Liver (tissue), 9 donors: ENCODE results near the gene ITGA11. TPM values are rescaled to one million over a fixed set of nuclear protein-coding genes. Genes with fewer than 3 reads are reported as not detected.

Experiments
- DNase-seq: peaks from one replicate; pipeline ENCODE4 v3.0.0-alpha.2; 2017; ENCODE audit warnings: low spot score
- H3K27ac ChIP-seq, 2 donors: one replicate each; pipeline ENCODE4 v1.7.0; 2013; ENCODE audit warnings: inconsistent platforms in 2 of 2, low read length in 2 of 2, control low read depth in 1 of 2, low read depth in 1 of 2, mild to moderate bottlenecking in 1 of 2
- H3K27me3 ChIP-seq, 4 donors: one replicate each; pipeline versions ENCODE4 v1.6.1 to v1.7.0; 2013; ENCODE audit warnings: low read length in 3 of 4, inconsistent platforms in 1 of 4, mild to moderate bottlenecking in 1 of 4, moderate library complexity in 1 of 4; ENCODE audit not compliant: control insufficient read depth in 4 of 4, insufficient read depth in 4 of 4
- H3K36me3 ChIP-seq, 4 donors: one replicate each; pipeline versions ENCODE4 v1.6.1 to v1.7.0; 2013; ENCODE audit warnings: low read length in 3 of 4, mild to moderate bottlenecking in 3 of 4, low read depth in 1 of 4, moderate library complexity in 1 of 4; ENCODE audit not compliant: control insufficient read depth in 4 of 4, insufficient read depth in 3 of 4
- H3K4me1 ChIP-seq, 4 donors: one replicate each; pipeline versions ENCODE4 v1.6.1 to v1.7.0; 2013; ENCODE audit warnings: low read length in 3 of 4, mild to moderate bottlenecking in 3 of 4, moderate library complexity in 1 of 4; ENCODE audit not compliant: control insufficient read depth in 4 of 4, insufficient read depth in 4 of 4
- H3K4me3 ChIP-seq, 3 donors: one replicate each; pipeline versions ENCODE4 v1.6.1 to v1.7.0; 2013; ENCODE audit warnings: low read length in 3 of 3, control low read depth in 1 of 3, low read depth in 1 of 3, mild to moderate bottlenecking in 1 of 3
- H3K9ac ChIP-seq, 2 donors: one replicate each; pipeline ENCODE4 v1.7.0; 2013; ENCODE audit warnings: low read length in 2 of 2, mild to moderate bottlenecking in 2 of 2, moderate library complexity in 2 of 2, control low read depth in 1 of 2, low read depth in 1 of 2
- H3K9me3 ChIP-seq, 4 donors: one replicate each; pipeline versions ENCODE4 v1.6.1 to v1.7.0; 2013; ENCODE audit warnings: low read length in 3 of 4; ENCODE audit not compliant: control insufficient read depth in 4 of 4
- CTCF ChIP-seq: fragments of 150-350 bp; IDR thresholded peaks from 2 replicates; pipeline ENCODE4 v1.5.1; 2017; ENCODE audit warnings: improper control_type of control experiment, low read depth, low read length; ENCODE audit not compliant: missing input control
- EGR1 ChIP-seq, 2 donors: IDR thresholded peaks; 2 replicates each; pipeline ENCODE4 v1.6.1; 2016 to 2018; ENCODE audit warnings: antibody characterized with exemption in 2 of 2, low read depth in 2 of 2
- FOXA1 ChIP-seq: IDR thresholded peaks from 2 replicates; pipeline ENCODE4 v1.6.1; 2016; ENCODE audit warnings: antibody characterized with exemption
- FOXA2 ChIP-seq: IDR thresholded peaks from 2 replicates; pipeline ENCODE4 v1.6.1; 2016; ENCODE audit warnings: antibody characterized with exemption
- GABPA ChIP-seq, 2 donors: IDR thresholded peaks in 1 of 2; conservative IDR thresholded peaks in 1 of 2; 2 replicates each; pipeline ENCODE4 v1.6.1; 2016; ENCODE audit warnings: antibody characterized with exemption in 2 of 2, mild to moderate bottlenecking in 1 of 2, moderate library complexity in 1 of 2
- HNF4A ChIP-seq, 2 donors: conservative IDR thresholded peaks; 2 replicates each; pipeline ENCODE4 v1.6.1; 2016; ENCODE audit warnings: antibody characterized with exemption in 2 of 2, mild to moderate bottlenecking in 2 of 2
- HNF4G ChIP-seq: IDR thresholded peaks from 2 replicates; pipeline ENCODE4 v1.6.1; 2016; ENCODE audit warnings: antibody characterized with exemption
- JUND ChIP-seq, 2 donors: IDR thresholded peaks; 2 replicates each; pipeline ENCODE4 v1.6.1; 2016; ENCODE audit warnings: antibody characterized with exemption in 2 of 2
- MAX ChIP-seq: IDR thresholded peaks from 2 replicates; pipeline ENCODE4 v1.6.1; 2016; ENCODE audit warnings: antibody characterized with exemption
- NR2F2 ChIP-seq: IDR thresholded peaks from 2 replicates; pipeline ENCODE4 v1.6.1; 2016; ENCODE audit warnings: antibody characterized with exemption
- RAD21 ChIP-seq, 2 donors: IDR thresholded peaks; 2 replicates each; pipeline ENCODE4 v1.6.1; 2016; ENCODE audit warnings: antibody characterized with exemption in 2 of 2, mild to moderate bottlenecking in 2 of 2
- RXRA ChIP-seq, 2 donors: IDR thresholded peaks; 2 replicates each; pipeline ENCODE4 v1.6.1; 2017 to 2018; ENCODE audit warnings: antibody characterized with exemption in 2 of 2, mild to moderate bottlenecking in 1 of 2
- SP1 ChIP-seq: IDR thresholded peaks from 2 replicates; pipeline ENCODE4 v1.6.1; 2018; ENCODE audit warnings: antibody characterized with exemption, mild to moderate bottlenecking
- TAF1 ChIP-seq: conservative IDR thresholded peaks from 2 replicates; pipeline ENCODE4 v1.6.1; 2016; ENCODE audit warnings: antibody characterized with exemption, mild to moderate bottlenecking
- YY1 ChIP-seq: IDR thresholded peaks from 2 replicates; pipeline ENCODE4 v1.6.1; 2016; ENCODE audit warnings: antibody characterized with exemption, mild to moderate bottlenecking
- WGBS: extraction: QIAGEN DNeasy Blood & Tissue Kit; methylation state at CpG from one replicate; pipeline ENCODE4 v1.1.7; 2013; 5-methylcytosine and 5-hydroxymethylcytosine counted together
- polyA plus RNA-seq, 2 donors: library from polyadenylated mRNA; stranded (reverse) in 1 of 2; unstranded in 1 of 2; fragments of 200-250 nt in 1 of 2; fragments of >200 nt in 1 of 2; fragmentation: Nextera tagmentation in 1 of 2; extraction: Ambion mirVana in 1 of 2; gene quantifications; one replicate each; pipeline versions ENCODE4 v1.2.1 to v1.2.3, GENCODE V29; 2013 to 2015
- total RNA-seq, 2 donors: library from RNA; depleted of rRNA; stranded (reverse); fragments of >200 nt; gene quantifications; one replicate each; pipeline ENCODE4 v1.2.3, GENCODE V29; 2014
- TF ChIP-seq, protein P1 (sequence below): IDR thresholded peaks from 2 replicates; pipeline ENCODE4 v1.6.1; 2016; ENCODE audit warnings: antibody characterized with exemption
- TF ChIP-seq, protein P2 (sequence below): IDR thresholded peaks from 2 replicates; pipeline ENCODE4 v1.6.1; 2016; ENCODE audit warnings: antibody characterized with exemption
- donor health status: healthy.
- donor health status: healthy.
- donor health status: healthy.
- donor health status: healthy.
- donor health status: healthy.

The ITGA11 gene
- total and polyA plus RNA-seq, 4 donors: 0.32 to 1.0 (median 0.67) TPM

DNA sequence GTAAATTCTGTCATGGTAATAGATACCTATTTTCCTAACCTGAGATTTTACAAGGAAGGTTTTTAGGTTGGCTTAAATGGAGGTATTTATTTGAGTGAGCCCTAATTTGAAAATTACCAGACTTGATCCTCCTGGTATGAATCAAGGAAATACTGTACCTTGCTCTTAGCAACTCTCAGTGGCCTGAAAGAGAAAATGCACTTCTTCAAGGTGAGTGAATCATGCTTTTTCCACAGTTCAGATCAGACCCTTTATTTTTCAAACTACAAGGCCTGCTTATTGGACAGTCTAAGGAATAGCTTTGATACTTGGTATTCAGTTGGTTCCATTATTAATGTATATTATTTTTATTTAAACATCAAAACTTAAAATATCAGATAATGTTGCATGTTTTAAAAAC, 139.0 kb downstream of the ITGA11 start:
- no peak for TF ChIP-seq FOXA1
- TF ChIP-seq EGR1 (IDR thresholded peaks at IDR 0.05; ENCODE audit: low read depth in 2 of 2): no peak
- TF ChIP-seq HNF4G: no peak
- TF ChIP-seq FOXA2: no peak
- no peak for TF ChIP-seq GABPA (IDR thresholded peaks at IDR 0.05 in 1 of 2, conservative IDR thresholded peaks at IDR 0.05 in 1 of 2)
- H3K9ac ChIP-seq: no peak overlapping the region
- peaks cover 0 to 18% (median 15%) of the 10 kb centered on the region in 4 donors for H3K36me3 ChIP-seq
- no peak for DNase-seq
- peaks cover 0 to 5% (median under 1%) of the 10 kb centered on the region in 4 donors for H3K4me1 ChIP-seq
- H3K27me3 ChIP-seq: no peaks in the 10 kb centered on the region
- no peaks in the 10 kb centered on the region for H3K9me3 ChIP-seq
- no peak overlapping the region for H3K27ac ChIP-seq
- H3K4me3 ChIP-seq: no peak overlapping the region

DNA sequence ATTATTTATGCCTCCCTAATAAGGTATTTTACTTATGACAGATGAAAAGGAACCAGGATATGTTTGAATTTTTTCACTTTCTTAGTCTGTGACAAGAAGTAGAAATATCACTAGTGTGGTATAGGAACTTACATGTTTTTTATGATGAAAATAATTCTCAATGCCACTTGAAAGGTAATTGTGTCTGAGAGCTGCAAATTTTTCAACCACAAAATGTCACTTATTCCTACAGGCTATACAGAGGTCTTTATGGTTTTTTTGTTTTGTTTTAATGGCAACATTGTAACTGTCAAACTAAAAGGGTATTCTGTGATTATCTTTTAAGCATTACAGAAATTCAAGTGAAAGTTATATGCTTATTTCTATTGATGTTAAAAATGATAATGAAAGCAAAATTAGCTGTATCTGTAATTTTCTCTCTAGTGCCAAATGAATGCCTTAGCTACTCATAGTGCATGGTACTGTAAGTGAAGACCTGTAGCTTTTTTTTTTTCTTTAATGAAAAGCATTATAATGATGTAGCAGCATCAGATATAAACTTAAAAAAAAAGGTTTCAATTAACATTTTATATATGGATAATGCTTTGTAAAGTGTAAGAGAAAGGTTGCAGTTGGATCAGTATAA, 139.7 kb downstream of the ITGA11 start:
- H3K27ac ChIP-seq: no peak overlapping the region
- peaks cover 0 to 18% (median 15%) of the 10 kb centered on the region in 4 donors for H3K36me3 ChIP-seq
- TF ChIP-seq SP1 (no peak), RAD21 (IDR thresholded peaks at IDR 0.05) (no peak), HNF4A (conservative IDR thresholded peaks at IDR 0.05) (no peak), YY1 (no peak), GABPA (IDR thresholded peaks at IDR 0.05 in 1 of 2, conservative IDR thresholded peaks at IDR 0.05 in 1 of 2) (no peak)
- no peak for DNase-seq
- no peak overlapping the region for H3K4me3 ChIP-seq
- H3K4me1 ChIP-seq: peaks cover 0 to 5% (median under 1%) of the 10 kb centered on the region in 4 donors
- H3K27me3 ChIP-seq: no peaks in the 10 kb centered on the region
- H3K9me3 ChIP-seq: no peaks in the 10 kb centered on the region
- H3K9ac ChIP-seq: no peak overlapping the region

DNA sequence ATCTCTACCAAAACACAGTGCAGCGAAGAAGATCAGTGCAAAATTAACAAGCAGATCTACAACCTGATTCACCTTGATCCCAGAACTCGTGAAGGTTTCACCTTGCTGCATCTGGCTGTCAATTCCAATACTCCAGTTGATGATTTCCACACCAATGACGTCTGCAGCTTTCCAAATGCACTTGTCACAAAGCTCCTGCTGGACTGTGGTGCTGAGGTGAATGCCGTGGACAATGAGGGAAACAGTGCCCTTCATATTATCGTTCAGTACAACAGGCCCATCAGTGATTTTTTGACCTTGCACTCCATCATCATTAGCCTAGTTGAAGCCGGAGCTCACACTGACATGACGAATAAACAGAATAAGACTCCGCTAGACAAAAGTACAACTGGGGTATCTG, 141.2 kb downstream of the ITGA11 start:
- H3K27me3 ChIP-seq: no peaks in the 10 kb centered on the region
- 94% methylated on average over 8 of the region's 8 CpGs for whole genome bisulfite sequencing
- peaks cover 0 to 18% (median 15%) of the 10 kb centered on the region in 4 donors for H3K36me3 ChIP-seq
- no peak overlapping the region for H3K4me3 ChIP-seq
- H3K27ac ChIP-seq: no peak overlapping the region
- TF ChIP-seq SP1 (no peak), FOXA1 (no peak), HNF4A (conservative IDR thresholded peaks at IDR 0.05) (no peak), NR2F2 (no peak), RAD21 (IDR thresholded peaks at IDR 0.05) (no peak), HNF4G (no peak)
- TF ChIP-seq, protein P1, sequence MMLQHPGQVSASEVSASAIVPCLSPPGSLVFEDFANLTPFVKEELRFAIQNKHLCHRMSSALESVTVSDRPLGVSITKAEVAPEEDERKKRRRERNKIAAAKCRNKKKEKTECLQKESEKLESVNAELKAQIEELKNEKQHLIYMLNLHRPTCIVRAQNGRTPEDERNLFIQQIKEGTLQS: no peak
- no peak for DNase-seq
- peaks cover 0 to 11% (median 3%) of the 10 kb centered on the region in 4 donors for H3K4me1 ChIP-seq
- H3K9ac ChIP-seq: no peak overlapping the region
- no peaks in the 10 kb centered on the region for H3K9me3 ChIP-seq

- no peak for TF ChIP-seq JUND (IDR thresholded peaks at IDR 0.05)
- TF ChIP-seq RXRA (IDR thresholded peaks at IDR 0.05): peak in 1 of 2 donors; percentile 46
- no peak for TF ChIP-seq HNF4G
- peak; percentile 31 for TF ChIP-seq MAX
- TF ChIP-seq HNF4A (conservative IDR thresholded peaks at IDR 0.05): peak; percentile 23 to 55
- TF ChIP-seq RAD21 (IDR thresholded peaks at IDR 0.05): no peak
- TF ChIP-seq, protein P2, sequence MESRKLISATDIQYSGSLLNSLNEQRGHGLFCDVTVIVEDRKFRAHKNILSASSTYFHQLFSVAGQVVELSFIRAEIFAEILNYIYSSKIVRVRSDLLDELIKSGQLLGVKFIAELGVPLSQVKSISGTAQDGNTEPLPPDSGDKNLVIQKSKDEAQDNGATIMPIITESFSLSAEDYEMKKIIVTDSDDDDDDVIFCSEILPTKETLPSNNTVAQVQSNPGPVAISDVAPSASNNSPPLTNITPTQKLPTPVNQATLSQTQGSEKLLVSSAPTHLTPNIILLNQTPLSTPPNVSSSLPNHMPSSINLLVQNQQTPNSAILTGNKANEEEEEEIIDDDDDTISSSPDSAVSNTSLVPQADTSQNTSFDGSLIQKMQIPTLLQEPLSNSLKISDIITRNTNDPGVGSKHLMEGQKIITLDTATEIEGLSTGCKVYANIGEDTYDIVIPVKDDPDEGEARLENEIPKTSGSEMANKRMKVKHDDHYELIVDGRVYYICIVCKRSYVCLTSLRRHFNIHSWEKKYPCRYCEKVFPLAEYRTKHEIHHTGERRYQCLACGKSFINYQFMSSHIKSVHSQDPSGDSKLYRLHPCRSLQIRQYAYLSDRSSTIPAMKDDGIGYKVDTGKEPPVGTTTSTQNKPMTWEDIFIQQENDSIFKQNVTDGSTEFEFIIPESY: no peak
- TF ChIP-seq, protein P1: no peak
- no peak for TF ChIP-seq SP1
- no peak for TF ChIP-seq CTCF
- peak; percentile 63 for TF ChIP-seq YY1
- no peak for TF ChIP-seq TAF1
- TF ChIP-seq FOXA1: no peak
- Histone ChIP-seq H3K4me3 (no peak overlapping the region), H3K9ac (no peak overlapping the region), H3K9me3 (no peaks in the 10 kb centered on the region), H3K36me3 (peaks cover 0 to 18% (median 15%) of the 10 kb centered on the region in 4 donors), H3K4me1 (peaks cover 3 to 20% (median 7%) of the 10 kb centered on the region in 4 donors), H3K27me3 (no peaks in the 10 kb centered on the region), H3K27ac (peak overlapping the region in 1 of 2 donors; percentile 5)
- DNase-seq: no peak
- WGBS: 78% methylated on average over 14 of the region's 14 CpGs
These were observed 142.2 kb downstream of the ITGA11 start for GRCh38 chr15:68289621-68290352.
